NCI-H524 treated with DMSO at 0.1 percent for 48 hours (cell line): ENCODE measurements around the gene NTNG1.
"Not testable (repeated sequence)": the region's sequence is repeated elsewhere in the genome, so short reads cannot be mapped to it uniquely, and the experiment has no call there.

Experiments
- DNase-seq: peaks from one replicate; lab custom pipeline; 2025; lab: John Stamatoyannopoulos, UW

Gene NTNG1

DNA sequence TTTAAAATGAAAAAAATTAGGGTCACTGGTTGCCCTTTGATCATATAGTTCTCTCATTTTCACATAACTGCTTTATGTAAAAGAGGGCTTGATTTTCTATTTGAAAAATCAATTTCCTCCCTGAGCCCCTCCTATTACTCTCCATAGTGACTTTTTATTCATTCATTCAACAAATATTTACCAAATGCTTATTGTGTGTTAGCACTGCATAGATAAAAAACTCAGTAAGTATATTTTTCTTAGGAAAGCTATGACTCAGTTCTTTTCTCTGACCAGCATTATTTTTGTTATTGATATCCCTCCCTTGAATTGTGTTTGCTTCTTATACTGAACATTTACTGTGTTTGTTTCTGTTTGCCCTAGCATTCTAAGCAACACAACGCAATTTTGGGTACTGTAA is 59.8 kb downstream of the NTNG1 start:
- DNase-seq = no peak

DNA sequence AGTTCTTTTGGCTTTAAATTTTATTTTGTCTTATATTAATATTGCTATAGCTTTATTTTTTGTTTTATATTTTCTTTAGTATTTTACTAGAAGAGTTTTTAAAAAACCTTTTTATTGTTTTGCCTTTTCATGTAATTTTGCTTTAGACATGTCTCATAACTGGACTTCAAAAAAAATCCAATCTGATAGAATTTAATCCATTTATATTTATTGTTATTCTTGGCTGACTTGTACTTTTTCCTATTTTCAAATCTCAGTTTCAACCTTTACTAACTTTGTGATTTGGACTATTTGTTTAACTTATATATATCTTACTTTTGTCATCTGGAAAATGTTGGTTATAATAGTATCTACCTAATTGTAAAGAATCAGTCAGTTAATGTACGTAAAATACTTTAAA is 61.2 kb downstream of the NTNG1 start:
- DNase-seq = no peak

DNA sequence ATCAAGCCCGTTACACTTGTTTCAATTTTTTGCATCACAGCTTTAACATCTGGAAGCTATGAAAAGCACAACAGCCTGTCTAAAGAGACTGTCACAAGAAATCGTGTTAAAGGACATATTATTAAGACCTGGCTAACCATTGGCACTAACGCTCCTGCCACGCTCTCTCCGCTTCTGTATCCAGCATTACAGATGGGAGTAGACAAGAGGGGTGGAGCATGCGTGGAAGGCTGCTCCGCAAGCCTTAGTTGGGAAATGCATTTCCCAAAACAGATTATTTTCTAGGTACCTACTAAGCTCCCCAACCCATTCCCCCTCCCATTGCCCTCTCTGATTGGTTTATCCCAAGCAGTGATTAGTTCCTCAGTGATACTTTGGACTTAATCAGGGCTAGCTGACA is 72.4 kb downstream of the NTNG1 start:
- DNase-seq = no peak

DNA sequence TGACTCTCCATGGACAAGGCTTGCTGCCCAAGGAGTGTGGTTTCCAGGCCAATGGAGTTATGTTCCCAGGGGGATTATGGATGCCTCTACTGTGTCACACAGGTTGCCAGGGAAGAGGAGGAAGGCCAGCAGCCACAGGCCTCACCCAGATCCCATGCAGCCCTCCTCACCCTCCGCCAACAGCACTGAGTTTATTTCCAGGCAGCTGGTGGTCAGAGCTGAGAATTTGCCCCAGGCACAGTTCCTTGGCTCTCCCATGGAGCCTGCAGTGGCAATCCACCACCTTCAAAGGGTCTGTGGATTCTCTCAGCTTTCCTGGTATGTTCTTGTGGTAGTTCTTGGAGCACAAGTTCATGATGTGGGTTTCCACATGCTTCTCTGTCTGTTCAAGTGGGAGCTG is 79.2 kb downstream of the NTNG1 start:
- DNase-seq = no peak

DNA sequence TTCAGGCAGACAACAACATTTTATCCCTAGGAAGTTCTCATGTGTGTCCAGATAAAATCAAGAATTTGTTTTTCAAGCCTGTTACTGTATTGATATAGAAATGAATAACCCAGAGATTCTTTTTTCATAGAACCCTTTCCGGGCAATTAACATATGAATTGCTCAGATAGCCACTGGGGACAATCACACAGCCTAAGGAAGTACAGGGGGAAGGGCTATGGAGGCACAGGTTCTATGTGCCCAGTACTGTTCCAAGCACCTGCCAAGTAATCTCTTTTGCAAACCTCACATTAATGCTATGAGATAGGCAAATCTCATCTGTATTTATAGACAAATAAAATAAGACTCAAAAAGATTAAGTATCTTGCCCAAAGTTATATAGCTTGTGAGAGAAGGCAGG is 84.9 kb downstream of the NTNG1 start:
- no peak for DNase-seq

DNA sequence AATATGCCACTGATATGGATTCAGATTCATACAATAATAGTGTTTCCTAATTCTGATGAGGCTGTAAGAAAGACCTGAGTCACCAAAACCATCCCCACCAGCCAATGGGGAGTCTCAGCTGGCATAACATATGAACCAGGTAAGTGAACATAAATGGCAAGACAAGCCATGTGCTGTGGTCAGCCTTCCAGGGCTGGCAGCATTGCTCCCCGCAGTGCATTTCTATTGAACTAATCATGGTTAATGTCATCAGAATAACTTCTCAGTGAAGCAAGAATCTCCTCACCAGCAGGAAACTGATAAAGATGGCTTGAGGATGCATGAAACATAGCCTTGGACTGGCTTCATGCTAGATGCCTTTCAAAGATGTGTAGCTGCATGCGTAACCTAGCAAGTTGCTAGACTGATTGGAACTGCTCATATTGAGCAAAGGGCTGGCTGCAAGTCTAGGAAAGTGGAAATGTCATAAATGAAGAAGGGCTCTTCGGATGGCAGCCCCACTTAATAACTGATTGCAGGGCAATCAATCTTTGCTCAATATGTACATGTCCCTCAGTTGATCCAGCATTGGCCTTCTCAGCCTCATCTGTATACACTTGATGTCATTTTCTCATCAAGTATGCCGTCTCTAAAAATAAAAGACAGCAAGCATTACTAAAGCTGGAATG is 88.0 kb downstream of the NTNG1 start:
- no peak for DNase-seq

DNA sequence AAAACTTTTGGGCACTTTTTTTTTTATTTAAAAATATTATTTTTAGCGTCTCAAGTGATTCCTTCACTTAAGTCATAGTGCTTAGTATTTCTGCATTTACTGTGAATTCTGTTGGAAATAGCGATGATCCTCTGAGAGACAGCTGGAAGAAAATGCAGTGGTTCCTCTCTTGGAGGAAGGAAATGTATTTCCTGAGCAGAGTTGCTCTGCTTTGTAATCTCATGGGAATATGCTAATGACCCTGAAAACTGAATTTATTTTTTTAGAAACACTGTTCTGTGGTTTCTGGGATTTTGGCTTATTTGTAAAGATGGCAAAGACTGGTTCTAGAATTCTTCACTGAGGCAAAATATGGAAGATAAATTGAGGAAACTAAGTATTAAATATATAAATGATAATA is 88.9 kb downstream of the NTNG1 start:
- no peak for DNase-seq

DNA sequence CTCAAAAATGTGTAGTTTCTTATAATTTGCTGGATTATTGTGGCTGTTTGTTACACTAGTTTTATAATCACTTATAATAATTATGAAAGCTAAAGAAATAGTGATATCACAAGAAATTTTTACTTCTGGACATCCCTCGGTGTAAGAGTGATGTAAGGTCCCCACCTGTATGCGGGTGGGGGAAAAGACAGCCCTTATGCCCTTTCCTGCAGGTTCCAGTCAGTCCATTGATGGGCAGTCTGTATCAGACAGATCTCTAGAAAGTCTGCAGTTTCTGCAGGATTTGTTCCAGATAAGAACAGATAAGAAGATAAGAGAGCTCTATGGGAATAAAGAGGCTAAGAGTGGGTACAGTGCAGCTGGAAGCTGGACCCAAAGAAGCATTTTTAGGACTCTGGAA is 89.3 kb downstream of the NTNG1 start:
- no peak for DNase-seq

DNA sequence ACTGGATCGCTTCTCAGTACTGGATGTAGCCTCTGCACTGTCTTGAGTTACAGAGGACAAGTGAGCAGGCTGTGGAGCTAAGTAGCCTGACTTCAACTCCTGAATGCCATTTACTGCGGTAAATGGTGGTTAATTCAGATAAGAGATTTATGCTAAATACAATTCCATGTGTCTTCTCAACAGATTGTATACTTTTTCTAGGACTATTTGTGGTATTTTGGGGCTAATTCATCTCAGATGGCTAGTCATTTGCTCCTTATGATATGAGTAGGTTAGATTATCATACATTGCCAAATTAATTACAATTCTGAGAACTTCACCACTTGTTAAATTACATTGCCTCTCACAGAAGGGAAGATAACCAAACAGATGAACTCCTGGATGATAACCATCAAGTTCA is 90.5 kb downstream of the NTNG1 start:
- DNase-seq = no peak

DNA sequence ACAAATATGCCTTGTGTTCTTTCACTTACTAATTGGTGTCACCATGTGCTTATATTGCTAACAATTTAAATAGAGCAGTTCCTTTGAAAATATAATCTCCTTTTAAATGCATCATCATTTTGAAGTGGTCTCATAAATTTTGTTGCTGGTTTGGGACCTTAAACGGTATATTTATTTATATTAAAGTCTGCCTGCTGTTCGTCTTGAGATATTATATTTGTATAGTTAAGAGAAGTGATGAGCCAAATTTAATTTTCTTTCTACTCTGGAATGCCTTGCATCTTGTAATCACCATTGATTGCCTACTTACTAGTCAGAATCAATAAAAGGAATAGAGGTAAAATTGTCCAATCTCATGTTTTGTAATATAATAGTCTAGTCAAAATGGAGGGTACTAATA is 91.6 kb downstream of the NTNG1 start:
- DNase-seq = no peak

DNA sequence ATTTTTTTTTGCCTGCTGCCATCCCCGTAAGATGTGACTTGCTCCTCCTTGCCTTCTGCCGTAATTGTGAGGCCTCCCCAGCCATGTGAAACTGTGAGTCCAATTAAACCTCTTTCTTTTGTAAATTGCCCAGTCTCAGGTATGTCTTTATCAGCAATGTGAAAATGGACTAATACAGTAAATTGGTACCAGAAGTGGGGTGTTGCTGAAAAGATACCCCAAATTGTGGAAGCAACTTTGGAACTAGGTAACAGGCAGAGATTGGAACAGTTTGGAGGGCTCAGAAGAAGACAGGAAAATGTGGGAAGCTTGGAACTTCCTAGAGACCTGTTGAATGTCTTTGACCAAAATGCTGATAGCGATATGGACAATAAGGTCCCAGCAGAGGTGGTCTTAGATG is 95.9 kb downstream of the NTNG1 start:
- DNase-seq = not testable (repeated sequence)

DNA sequence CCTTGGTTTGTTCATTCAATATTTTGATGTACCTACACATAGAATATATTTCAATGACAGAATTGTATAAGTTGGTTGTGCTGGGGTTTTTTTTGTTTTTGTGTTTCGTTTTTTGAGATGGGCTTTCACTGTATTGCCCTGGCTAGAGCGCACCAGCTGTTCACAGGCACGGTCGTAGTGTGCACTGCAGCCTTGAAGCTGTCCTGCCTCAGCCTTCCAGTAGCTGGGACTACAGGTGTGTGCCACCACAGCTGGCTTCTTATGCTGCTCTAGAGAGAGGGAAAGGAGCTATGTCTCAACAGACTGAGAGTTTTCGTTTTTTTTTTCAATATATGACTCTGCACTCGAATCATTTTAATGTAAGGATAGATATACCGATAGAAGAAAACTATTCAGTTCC is 102.6 kb downstream of the NTNG1 start:
- DNase-seq = no peak

DNA sequence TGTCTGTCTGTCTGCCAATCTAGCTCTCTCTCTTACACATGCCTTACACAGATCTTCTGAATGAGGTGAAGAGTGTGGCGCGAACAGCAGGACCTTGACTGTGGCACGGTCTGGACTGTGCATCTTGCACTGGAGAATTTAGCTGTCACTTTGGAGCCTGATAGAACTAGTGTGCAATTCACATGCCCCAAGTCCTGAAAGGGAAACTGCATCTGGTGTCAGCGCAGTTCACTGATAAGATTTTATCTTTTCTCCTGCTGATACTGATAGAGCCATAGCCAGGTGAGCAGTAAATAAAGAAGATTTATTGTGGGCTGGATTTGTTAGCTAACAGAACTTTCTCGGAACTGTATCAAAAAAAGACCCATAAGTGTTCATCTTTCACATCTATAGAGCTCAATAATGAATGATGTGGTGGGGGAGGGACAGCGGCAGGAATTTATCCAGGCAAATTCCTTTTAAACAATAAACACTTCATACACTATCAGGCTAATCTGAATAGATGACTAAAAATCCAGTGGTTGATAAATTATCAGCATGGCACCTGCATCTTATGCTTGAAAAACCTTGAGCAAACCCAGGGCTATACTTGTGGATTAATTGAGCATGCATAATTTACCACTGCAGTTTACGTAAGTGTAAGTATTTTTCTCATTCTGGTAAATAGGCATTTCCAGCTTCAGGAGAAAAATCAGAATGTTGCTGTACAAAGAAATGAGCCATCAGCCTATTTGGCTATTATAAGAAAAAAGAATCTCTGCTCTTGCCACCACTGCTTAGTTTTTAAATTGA is 104.1 kb downstream of the NTNG1 start:
- no peak for DNase-seq

DNA sequence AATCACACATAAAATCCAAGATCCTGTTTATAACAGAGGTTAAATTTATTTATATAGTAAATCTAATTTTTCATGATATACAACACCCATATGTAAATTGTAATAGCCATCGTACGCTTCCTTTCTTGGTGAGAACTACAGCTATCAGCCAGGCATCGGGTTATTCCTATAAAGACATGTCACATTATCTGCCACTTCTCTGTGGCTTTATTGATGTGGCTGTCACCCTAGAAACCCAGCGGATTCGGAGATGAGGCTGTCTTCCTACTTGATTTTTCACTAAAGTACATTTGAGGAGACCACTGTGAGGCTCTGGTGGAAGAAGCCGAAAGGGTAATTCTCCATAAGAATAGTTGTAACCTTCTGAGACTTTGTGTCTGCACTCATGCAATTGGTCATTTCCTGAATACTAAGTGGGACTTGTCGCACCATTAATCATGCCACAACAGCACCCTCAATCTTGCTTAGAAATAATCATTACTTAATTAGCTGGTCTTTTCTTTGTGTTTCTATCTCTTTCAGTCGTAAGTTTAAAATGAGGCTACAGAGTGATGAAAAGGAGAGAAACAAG is 106.0 kb downstream of the NTNG1 start:
- DNase-seq = no peak

DNA sequence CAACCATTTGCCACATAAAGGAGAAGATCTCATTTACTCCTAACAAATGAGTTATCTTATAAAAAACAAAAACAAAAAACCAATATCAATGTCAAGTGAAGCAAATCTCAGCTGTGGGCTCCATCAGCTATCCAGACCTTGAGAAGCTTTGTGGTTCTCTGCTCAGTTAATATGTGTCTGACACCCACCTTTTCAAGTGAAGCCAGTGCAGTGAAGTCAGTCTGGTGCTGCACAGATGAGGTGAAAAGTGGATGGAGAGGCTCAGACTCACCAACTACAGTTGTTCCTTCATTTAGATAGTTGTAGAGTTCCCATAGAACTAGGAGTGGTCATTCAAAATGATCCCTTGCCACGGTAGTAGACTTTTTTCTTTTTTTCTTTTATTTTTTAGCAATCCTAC is 106.8 kb downstream of the NTNG1 start:
- no peak for DNase-seq

DNA sequence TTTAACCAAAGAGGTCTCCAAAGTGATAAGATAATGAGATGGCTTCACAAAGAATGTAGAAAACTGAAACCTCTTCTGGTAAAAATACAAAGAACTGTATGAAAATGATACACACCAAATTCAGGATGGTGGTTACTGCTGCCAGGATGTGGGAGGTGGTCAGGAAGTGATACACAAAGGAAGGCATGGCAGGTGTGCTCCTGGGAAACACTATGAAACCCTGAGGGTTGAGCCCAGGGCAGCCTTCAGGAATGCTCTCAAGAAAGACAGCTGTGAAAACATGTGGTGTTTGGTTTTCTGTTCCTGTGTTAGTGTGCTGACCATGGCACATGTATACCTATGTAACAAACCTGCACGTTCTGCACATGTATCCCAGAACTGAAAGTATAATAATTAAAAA is 109.3 kb downstream of the NTNG1 start:
- DNase-seq = no peak

DNA sequence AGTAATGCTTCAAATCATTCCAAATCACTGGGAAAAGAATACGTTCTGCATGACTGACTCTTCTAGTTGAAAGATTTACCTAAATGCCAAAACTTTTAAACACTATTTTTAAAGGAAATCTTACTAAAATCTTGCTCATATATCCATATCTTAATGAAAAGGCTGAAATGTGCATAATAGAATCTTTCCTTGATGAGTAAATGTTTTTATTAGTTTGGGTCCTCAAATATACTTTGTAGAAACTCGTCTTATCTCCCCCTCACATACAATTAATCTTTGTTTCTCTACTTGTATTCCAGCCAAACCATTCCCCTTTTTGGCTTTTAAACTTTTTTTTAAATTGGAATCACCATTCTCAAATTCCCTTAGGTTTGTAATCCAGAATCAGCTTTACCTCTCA is 110.2 kb downstream of the NTNG1 start:
- DNase-seq = no peak

DNA sequence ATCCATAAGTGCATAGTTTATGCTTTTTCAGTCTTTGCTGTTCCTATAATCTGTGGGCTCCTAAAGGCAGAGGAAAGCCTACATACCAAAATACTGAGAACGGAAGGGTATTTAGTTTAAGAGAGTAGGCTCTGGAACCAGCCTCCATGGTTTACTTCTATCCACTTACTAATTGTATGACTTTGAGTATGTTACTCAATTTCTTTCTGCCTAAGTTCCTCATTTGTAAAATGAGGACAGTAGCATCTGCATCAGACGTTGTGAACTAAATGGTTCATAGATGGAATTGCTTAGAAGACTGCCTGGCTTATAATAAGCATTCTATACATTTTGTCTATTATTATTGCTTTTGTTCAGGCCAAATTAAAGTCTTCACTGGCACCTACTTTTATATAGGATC is 111.0 kb downstream of the NTNG1 start:
- no peak for DNase-seq

DNA sequence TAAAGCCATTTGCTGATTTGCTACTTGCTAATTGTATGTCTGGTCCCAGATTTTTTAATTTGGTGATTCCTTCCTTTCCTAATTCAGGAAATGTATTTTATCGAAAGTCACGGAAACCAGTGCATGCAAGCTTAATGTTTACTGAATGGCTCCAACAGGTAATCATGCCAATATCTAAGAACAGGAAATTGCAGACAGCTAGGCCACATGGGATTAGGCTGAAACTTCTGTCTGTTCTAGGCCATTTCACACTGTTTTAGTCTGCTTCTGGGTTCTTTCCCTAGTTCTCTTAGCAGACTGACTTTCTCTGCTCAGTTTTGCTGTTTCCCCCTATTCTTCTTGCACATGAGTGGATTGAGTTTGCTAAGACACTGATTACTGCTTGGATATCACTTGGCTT is 111.4 kb downstream of the NTNG1 start:
- no peak for DNase-seq

DNA sequence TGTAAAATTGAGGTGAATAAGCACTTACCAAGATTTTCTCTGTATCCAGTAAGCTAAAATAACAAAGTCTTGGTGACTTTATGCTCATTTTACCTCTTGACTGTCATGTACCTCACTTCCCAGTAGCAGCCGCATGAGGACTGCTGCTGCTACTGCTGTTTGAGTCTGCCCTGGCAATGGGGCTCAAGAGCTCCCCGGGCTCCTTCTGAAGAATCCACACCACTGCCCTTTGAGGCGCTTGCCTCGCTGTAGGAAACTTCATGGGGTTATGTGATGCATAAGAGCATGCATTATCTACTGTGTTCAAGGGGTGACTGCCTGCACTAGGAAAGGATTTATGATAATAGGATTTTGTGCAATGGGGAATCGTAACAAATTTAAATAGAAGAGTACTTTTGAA is 113.5 kb downstream of the NTNG1 start:
- DNase-seq = no peak

DNA sequence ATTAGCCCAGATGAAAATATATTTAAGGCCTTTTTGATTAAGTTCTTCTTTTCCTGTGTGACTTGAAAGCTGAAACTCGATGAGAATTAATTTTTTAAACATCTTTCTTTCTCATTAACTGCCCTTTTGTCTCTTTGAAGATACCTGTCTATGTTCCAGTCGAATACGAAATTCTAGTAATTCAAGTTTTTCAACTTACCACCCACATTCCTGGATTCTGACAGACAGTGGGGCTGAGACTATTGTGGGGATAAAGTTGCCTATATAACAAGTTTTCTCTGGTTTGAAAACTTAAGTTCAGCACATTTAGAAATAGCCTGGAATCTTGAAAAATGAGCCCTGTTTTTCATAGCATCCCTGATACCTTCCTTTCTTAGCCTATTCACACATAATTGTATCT is 114.6 kb downstream of the NTNG1 start:
- DNase-seq = no peak

DNA sequence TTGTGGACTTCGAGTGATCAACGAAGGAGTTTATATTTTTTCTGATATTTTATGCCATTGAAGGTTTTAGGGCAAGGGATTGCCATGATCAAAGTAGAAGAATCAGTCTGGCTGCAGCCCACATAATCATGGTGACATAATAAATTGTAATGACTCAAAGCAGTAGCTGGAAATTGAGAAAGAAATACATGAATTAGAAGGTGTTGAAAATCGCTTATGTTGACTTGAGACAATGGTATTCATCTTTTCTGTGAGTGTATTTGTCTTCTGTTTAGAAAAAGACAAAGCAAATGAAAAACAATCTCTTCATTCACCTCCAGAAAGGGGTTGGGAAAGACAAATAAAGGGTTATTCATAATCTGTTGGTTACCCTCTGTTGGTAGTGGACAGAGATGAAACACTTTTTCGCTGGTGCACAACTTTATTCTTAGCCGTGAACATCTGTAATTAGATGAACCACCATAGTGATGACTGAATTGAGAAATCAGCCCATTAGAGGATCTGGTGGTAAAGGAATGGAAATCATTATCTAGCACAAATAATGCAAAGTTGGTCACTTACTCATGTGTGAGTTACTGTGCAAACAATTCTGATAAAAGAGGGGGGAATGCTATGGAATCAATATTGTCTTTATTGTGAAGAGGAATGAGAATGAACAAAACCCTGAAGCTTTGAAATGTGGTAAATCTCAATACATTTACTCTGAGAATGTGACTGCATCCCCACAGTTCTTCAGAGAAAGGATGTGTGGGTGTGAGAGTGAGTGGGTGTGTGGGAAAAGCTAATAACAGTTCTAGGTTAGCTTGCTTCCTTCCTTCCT is 121.8 kb downstream of the NTNG1 start:
- no peak for DNase-seq
